PC-3 (cell line): ENCODE results near the gene HYAL2. TPM values are rescaled to one million over a fixed set of nuclear protein-coding genes. Genes with fewer than 3 reads are reported as not detected.
A peak's percentile ranks its signal among the peaks of the same experiment; 100 is the strongest.

Experiments used
- ATAC-seq: fragments of 200-7000 bp; cut with Tn5 transposase; 2 replicates; pipeline ENCODE4 v1.9.1; 2020; ENCODE audit warnings: mild to moderate bottlenecking, moderate library complexity
- BruUV-seq: library from RNA; stranded (reverse); fragments of 400-500 nt; replicated peaks from 2 replicates; lab custom pipeline; 2021; lab: Mats Ljungman, UMichigan
- CTCF ChIA-PET: fragments of 300-600 bp; sonication (Branson Sonifier 250); formaldehyde crosslinking; loops from one replicate; lab custom pipeline; 2022; ENCODE audit warnings: antibody characterized with exemption; lab: Charles Lee
- POLR2A ChIA-PET: fragments of 300-600 bp; sonication (Branson Sonifier 250); formaldehyde crosslinking; loops from one replicate; lab custom pipeline; 2022; ENCODE audit warnings: antibody characterized with exemption; ENCODE audit not compliant: unreplicated experiment; lab: Charles Lee
- DNase-seq: peaks from one replicate; pipeline ENCODE4 v3.0.0-alpha.2; 2015
- H2AFZ ChIP-seq: fragments of 300-600 bp; sonication (generic); 2 replicates; pipeline ENCODE4 v1.6.0; 2016; ENCODE audit warnings: antibody characterized with exemption, low read length
- H3F3A ChIP-seq: fragments of 300-600 bp; sonication (generic); one replicate; pipeline ENCODE4 v1.6.0; 2017; ENCODE audit warnings: antibody characterized with exemption, low read length, control low read depth, mild to moderate bottlenecking; ENCODE audit not compliant: unreplicated experiment
- H3K27ac ChIP-seq: fragments of 300-600 bp; sonication (generic); 2 replicates; pipeline ENCODE4 v1.5.1; 2016; ENCODE audit warnings: mild to moderate bottlenecking, low read length
- H3K27me3 ChIP-seq: fragments of 300-600 bp; sonication (generic); 2 replicates; pipeline ENCODE4 v1.6.1; 2016; ENCODE audit warnings: low read length, mixed read lengths
- H3K36me3 ChIP-seq: fragments of 300-600 bp; sonication (generic); 2 replicates; pipeline ENCODE4 v1.6.1; 2016; ENCODE audit warnings: low read depth, mixed run types, low read length, mixed read lengths
- H3K4me1 ChIP-seq: fragments of 300-600 bp; sonication (generic); 2 replicates; pipeline ENCODE4 v1.5.1; 2016; ENCODE audit warnings: low read length; ENCODE audit not compliant: insufficient read depth
- H3K4me2 ChIP-seq: fragments of 300-600 bp; sonication (generic); 2 replicates; pipeline ENCODE4 v1.6.0; 2016; ENCODE audit warnings: low read length
- H3K4me3 ChIP-seq: fragments of 300-600 bp; sonication (generic); 2 replicates; pipeline ENCODE4 v1.5.1; 2016; ENCODE audit warnings: mild to moderate bottlenecking, low read length, mixed read lengths
- H3K79me2 ChIP-seq: fragments of 300-600 bp; sonication (generic); 2 replicates; pipeline ENCODE4 v1.6.1; 2017; ENCODE audit warnings: low read length, mixed read lengths
- H3K9ac ChIP-seq: fragments of 300-600 bp; sonication (generic); 2 replicates; pipeline ENCODE4 v1.6.0; 2016; ENCODE audit warnings: mild to moderate bottlenecking, low read length
- H3K9me2 ChIP-seq: fragments of 300-600 bp; sonication (generic); replicated peaks from 2 replicates; pipeline ENCODE4 v1.6.1; 2016; ENCODE audit warnings: mixed run types, low read length, mixed read lengths
- H3K9me3 ChIP-seq: fragments of 300-600 bp; sonication (generic); 2 replicates; pipeline ENCODE4 v1.6.1; 2016; ENCODE audit warnings: low read length, mixed read lengths
- H4K20me1 ChIP-seq: fragments of 300-600 bp; sonication (generic); 2 replicates; pipeline ENCODE4 v1.6.1; 2016; ENCODE audit warnings: low read length, mixed read lengths
- CTCF ChIP-seq: fragments of 300-600 bp; sonication (generic); conservative IDR thresholded peaks from 2 replicates; pipeline ENCODE4 v1.5.1; 2017; ENCODE audit warnings: antibody characterized with exemption, low read depth, mild to moderate bottlenecking, low read length
- EZH2 ChIP-seq: fragments of 300-600 bp; sonication (generic); IDR thresholded peaks from one replicate; pipeline ENCODE4 v1.6.1; 2017; ENCODE audit warnings: antibody characterized with exemption, mild to moderate bottlenecking, low read length; ENCODE audit not compliant: unreplicated experiment
- EZH2phosphoT487 ChIP-seq: fragments of 300-600 bp; sonication (generic); IDR thresholded peaks from 2 replicates; pipeline ENCODE4 v1.6.1; 2018; ENCODE audit warnings: mild to moderate bottlenecking, antibody characterized with exemption, low read length, borderline replicate concordance
- intact Hi-C: fragments of 100-400 bp; cut with micrococcal nuclease; formaldehyde crosslinking; loops from 2 replicates; pipeline ENCODE4 v1.9.0; 2023
- total RNA-seq: library from RNA; depleted of rRNA; stranded (reverse); fragments of >200 nt; gene quantifications from 2 replicates; pipeline ENCODE4 v1.2.3, GENCODE V29; 2014

The HYAL2 gene
- total RNA-seq, 1 experiment from 2014 or later, result 97.8 TPM

- TSS peak; percentile 42 for BruUV-seq
- CTCF ChIA-PET, result no interaction called here
- TF ChIP-seq CTCF (no peak), EZH2 (no peak), EZH2phosphoT487 (no peak)
- DNase-seq, result peak; percentile 98
- Histone ChIP-seq H4K20me1 (peaks cover 36% of the 10 kb centered on the region), H3K79me2 (peaks cover 52% of the 10 kb centered on the region), H3K4me3 (peak within 1 kb of the TSS; percentile 85), H3K27me3 (no peaks in the 10 kb centered on the region), H3K4me1 (peaks cover 32% of the 10 kb centered on the region), H3K9me3 (no peaks in the 10 kb centered on the region), H3K4me2 (peak within 1 kb of the TSS; percentile 93), H2AFZ (peak within 1 kb of the TSS; percentile 94), H3K36me3 (peaks cover 23% of the 10 kb centered on the region), H3K27ac (peak within 1 kb of the TSS; percentile 39), H3K9ac (peak within 1 kb of the TSS; percentile 94), H3K9me2 (no peaks in the 10 kb centered on the region), H3F3A (no peaks in the 10 kb centered on the region)
- intact Hi-C loops, result loop anchor here (1.0 kb wide), 2 partner anchors 8 to 124 kb away; no protein-coding TSS in a partner anchor
- POLR2A ChIA-PET, result no interaction called here
- peak; percentile 96 for ATAC-seq
Measured at GRCh38 chr3:50358911-50359759, 36.6 kb upstream of the HYAL2 start, which contains the start of gene TMEM115. TSS of gene TMEM115 (minus strand) at chr3:50359521. CDS start at chr3:50359063, 458 bp downstream.

GRCh38 chr3:50358355-50358910 lies 35.9 kb upstream of the HYAL2 start:
- 0 out of 2 replicates have a peak overlapping the region, but pooled peaks have one; percentile 80 for H2AFZ ChIP-seq

More at GRCh38 chr3:50358355-50358910, 35.9 kb upstream of the HYAL2 start:
- Histone ChIP-seq H3K27ac (peak overlapping the region; percentile 39; the same call in 1 of the 2 replicates), H3K9me3 (no peaks in the 10 kb centered on the region), H3F3A (no peaks in the 10 kb centered on the region), H4K20me1 (peaks cover 36% of the 10 kb centered on the region), H3K36me3 (peaks cover 30% of the 10 kb centered on the region), H3K9me2 (no peaks in the 10 kb centered on the region), H3K79me2 (peaks cover 59% of the 10 kb centered on the region), H3K27me3 (no peaks in the 10 kb centered on the region), H3K4me3 (peak overlapping the region; percentile 85), H3K4me1 (peaks cover 32% of the 10 kb centered on the region), H3K9ac (peak overlapping the region; percentile 94), H3K4me2 (peak overlapping the region; percentile 93)
- DNase-seq (no peak), ATAC-seq (no peak)
- TF ChIP-seq CTCF (0 out of 2 replicates have a peak, but pooled peaks have one; percentile 11), EZH2phosphoT487 (no peak), EZH2 (no peak)
- BruUV-seq, result TSS peak; percentile 1
- intact Hi-C loops, result no loop called here
- POLR2A ChIA-PET, result no interaction called here
- CTCF ChIA-PET, result no interaction called here
